PC-9 (cell line): Measurements from ENCODE around the gene USP43.
"Not testable (repeated sequence)": the region's sequence is repeated elsewhere in the genome, so short reads cannot be mapped to it uniquely, and the experiment has no call there.

Experiments
- EZH2 ChIP-seq: fragments of 200-600 bp; sonication (generic); IDR thresholded peaks from 2 replicates; pipeline ENCODE4 v1.8.0; 2017; ENCODE audit warnings: antibody characterized with exemption, low read depth
- TF ChIP-seq, protein P1 (sequence below): fragments of 200-600 bp; sonication (generic); conservative IDR thresholded peaks from 2 replicates; pipeline ENCODE4 v1.6.1; 2017; ENCODE audit warnings: mixed run types, antibody characterized with exemption, mild to moderate bottlenecking, moderate library complexity

DNA sequence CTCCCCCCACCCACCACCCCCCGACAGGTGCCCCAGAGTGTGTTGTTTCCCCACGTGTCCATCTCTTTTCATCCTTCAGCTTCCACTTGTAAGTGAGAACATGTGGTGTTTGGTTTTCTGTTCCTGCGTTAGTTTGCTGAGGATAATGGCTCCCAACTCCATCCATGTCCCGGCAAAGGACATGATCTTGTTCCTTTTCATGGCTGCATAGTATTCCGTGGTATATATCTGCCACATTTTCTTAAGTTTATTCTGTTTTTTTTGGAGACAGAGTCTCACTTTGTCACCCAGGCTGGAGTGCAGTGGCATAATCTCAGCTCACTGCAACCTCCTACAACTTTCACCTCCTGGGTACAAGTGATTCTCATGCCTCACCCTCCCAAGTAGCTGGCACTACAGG is 4.9 kb upstream of the USP43 start:
- TF ChIP-seq, protein P1, sequence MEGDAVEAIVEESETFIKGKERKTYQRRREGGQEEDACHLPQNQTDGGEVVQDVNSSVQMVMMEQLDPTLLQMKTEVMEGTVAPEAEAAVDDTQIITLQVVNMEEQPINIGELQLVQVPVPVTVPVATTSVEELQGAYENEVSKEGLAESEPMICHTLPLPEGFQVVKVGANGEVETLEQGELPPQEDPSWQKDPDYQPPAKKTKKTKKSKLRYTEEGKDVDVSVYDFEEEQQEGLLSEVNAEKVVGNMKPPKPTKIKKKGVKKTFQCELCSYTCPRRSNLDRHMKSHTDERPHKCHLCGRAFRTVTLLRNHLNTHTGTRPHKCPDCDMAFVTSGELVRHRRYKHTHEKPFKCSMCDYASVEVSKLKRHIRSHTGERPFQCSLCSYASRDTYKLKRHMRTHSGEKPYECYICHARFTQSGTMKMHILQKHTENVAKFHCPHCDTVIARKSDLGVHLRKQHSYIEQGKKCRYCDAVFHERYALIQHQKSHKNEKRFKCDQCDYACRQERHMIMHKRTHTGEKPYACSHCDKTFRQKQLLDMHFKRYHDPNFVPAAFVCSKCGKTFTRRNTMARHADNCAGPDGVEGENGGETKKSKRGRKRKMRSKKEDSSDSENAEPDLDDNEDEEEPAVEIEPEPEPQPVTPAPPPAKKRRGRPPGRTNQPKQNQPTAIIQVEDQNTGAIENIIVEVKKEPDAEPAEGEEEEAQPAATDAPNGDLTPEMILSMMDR = not testable (repeated sequence)
- TF ChIP-seq EZH2 = not testable (repeated sequence)
